Kidney epithelial cell (primary cell): ENCODE data around the gene SYNRG. TPM values are rescaled to one million over a fixed set of nuclear protein-coding genes. Genes with fewer than 3 reads are reported as not detected.

Source experiments
- DNase-seq: peaks from one replicate; pipeline ENCODE4 v3.0.0-alpha.2; 2010; ENCODE audit warnings: low read depth
- H3K27me3 ChIP-seq: 2 replicates; pipeline ENCODE4 v1.6.0; 2011; ENCODE audit warnings: low read length; ENCODE audit not compliant: control insufficient read depth, insufficient read depth
- H3K36me3 ChIP-seq: 2 replicates; pipeline ENCODE4 v1.5.1; 2011; ENCODE audit warnings: low read length; ENCODE audit not compliant: control insufficient read depth, insufficient read depth
- H3K4me3 ChIP-seq: 2 replicates; pipeline ENCODE4 v1.5.1; 2011; ENCODE audit warnings: low read depth, mild to moderate bottlenecking, control low read depth, low read length
- CTCF ChIP-seq: IDR thresholded peaks from 2 replicates; pipeline ENCODE4 v1.5.1; 2011; ENCODE audit warnings: mild to moderate bottlenecking, moderate library complexity, low read length, control low read depth, inconsistent platforms; ENCODE audit not compliant: insufficient read depth, poor library complexity, severe bottlenecking
- total RNA-seq: library from RNA; depleted of rRNA; stranded (reverse); fragments of >200 nt; gene quantifications from 2 replicates; pipeline ENCODE4 v1.2.3, GENCODE V29; 2015

The SYNRG gene
- total RNA-seq, 1 donor from 2014 or later: 21.1 TPM

GRCh38 chr17:37470181-37470580 is 139.0 kb downstream of the SYNRG start:
- H3K27me3 ChIP-seq: no peaks in the 10 kb centered on the region
- H3K4me3 ChIP-seq: no peak overlapping the region
- no peak for DNase-seq
- no peaks in the 10 kb centered on the region for H3K36me3 ChIP-seq
- TF ChIP-seq CTCF: no peak

DNA sequence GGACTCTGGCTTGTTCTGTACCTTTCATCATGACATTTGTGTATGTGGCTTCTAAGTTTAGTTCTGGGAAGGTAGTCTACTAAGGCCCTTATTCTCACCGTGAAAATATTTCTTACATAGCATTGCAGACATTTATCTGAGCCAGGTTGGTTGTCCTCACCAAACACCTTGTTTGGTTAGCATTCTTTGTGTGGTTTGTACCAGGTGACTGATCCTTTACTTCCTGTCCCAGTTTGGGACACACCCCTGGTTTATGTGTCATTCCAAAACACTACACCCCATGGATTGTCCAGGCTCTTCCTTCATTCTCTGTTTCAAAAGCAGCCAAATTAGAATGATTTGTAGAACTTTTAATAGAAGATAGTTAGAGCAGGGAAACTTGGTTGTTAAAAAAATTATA is 142.7 kb downstream of the SYNRG start:
- TF ChIP-seq CTCF: no peak
- H3K36me3 ChIP-seq: no peaks in the 10 kb centered on the region
- no peaks in the 10 kb centered on the region for H3K27me3 ChIP-seq
- DNase-seq: no peak
- H3K4me3 ChIP-seq: no peak overlapping the region

GRCh38 chr17:37465069-37465616 is 144.1 kb downstream of the SYNRG start:
- no peaks in the 10 kb centered on the region for H3K27me3 ChIP-seq
- H3K4me3 ChIP-seq: no peak overlapping the region
- H3K36me3 ChIP-seq: no peaks in the 10 kb centered on the region
- no peak for DNase-seq
- no peak for TF ChIP-seq CTCF

Other genes starting within 250 kb of the SYNRG start
- not detected in 2 replicates for gene C17orf78, start 233.4 kb downstream of the SYNRG start, total RNA-seq
- gene ACACA, start 202.6 kb downstream of the SYNRG start, total RNA-seq: 40.7 and 54.2 TPM in 2 replicates
- gene TADA2A, start 202.5 kb downstream of the SYNRG start, total RNA-seq: 14.5 and 25.1 TPM in 2 replicates
- gene DUSP14, start 119.5 kb downstream of the SYNRG start, total RNA-seq: 42.1 and 45.5 TPM in 2 replicates
- gene DDX52, start 34.0 kb upstream of the SYNRG start, total RNA-seq: 35.6 and 38.1 TPM in 2 replicates
- gene HNF1B, start 135.6 kb upstream of the SYNRG start, total RNA-seq: 15.1 and 20.7 TPM in 2 replicates